Activated T-cell treated with anti-CD3 and anti-CD28 coated beads, Interleukin-2, amount 50 U/mL, for 1 hour (primary cell): Measurements from ENCODE around the gene SAMHD1.
"Not testable (repeated sequence)": the region's sequence is repeated elsewhere in the genome, so short reads cannot be mapped to it uniquely, and the experiment has no call there.

Source experiments
- DNase-seq: peaks from one replicate; pipeline ENCODE4 v3.0.0-alpha.2; 2020

The SAMHD1 gene

GRCh38 chr20:36951198-36951978, at the start of gene SAMHD1:
SAMHD1 (minus strand) TSS chr20:36951708; CDS start chr20:36951643, 65 bp downstream.
- DNase-seq: peak; percentile 85

- DNase-seq: not testable (repeated sequence)
Observed at GRCh38 chr20:37000171-37000570, 48.7 kb upstream of the SAMHD1 start.

GRCh38 chr20:36998652-36999051, 47.1 kb upstream of the SAMHD1 start:
- no peak for DNase-seq

GRCh38 chr20:36997121-36997520, 45.6 kb upstream of the SAMHD1 start:
- DNase-seq: no peak

- DNase-seq: not testable (repeated sequence)
Observed at GRCh38 chr20:36994221-36994620, 42.7 kb upstream of the SAMHD1 start.

- DNase-seq: no peak
Observed at GRCh38 chr20:36992802-36993334, 41.4 kb upstream of the SAMHD1 start.

GRCh38 chr20:36991703-36992102, 40.2 kb upstream of the SAMHD1 start:
- no peak for DNase-seq

GRCh38 chr20:36989797-36990196, 38.3 kb upstream of the SAMHD1 start:
- DNase-seq: no peak

GRCh38 chr20:36988494-36988966, 37.0 kb upstream of the SAMHD1 start:
- no peak for DNase-seq

GRCh38 chr20:36984257-36984638, 32.7 kb upstream of the SAMHD1 start:
- no peak for DNase-seq

GRCh38 chr20:36975099-36975818, 23.8 kb upstream of the SAMHD1 start:
- peak; percentile 52 for DNase-seq

- DNase-seq: peak; percentile 36
Observed at GRCh38 chr20:36974660-36975059, 23.2 kb upstream of the SAMHD1 start.

- no peak for DNase-seq
Observed at GRCh38 chr20:36971103-36971502, 19.6 kb upstream of the SAMHD1 start.

- peak; percentile 46 for DNase-seq
Observed at GRCh38 chr20:36969478-36970186, 18.1 kb upstream of the SAMHD1 start.

GRCh38 chr20:36969051-36969450, 17.5 kb upstream of the SAMHD1 start:
- no peak for DNase-seq

GRCh38 chr20:36967636-36968035, 16.1 kb upstream of the SAMHD1 start:
- DNase-seq: no peak

- not testable (repeated sequence) for DNase-seq
Observed at GRCh38 chr20:36966965-36967364, 15.5 kb upstream of the SAMHD1 start.

GRCh38 chr20:36962354-36962941, 10.9 kb upstream of the SAMHD1 start:
- not testable (repeated sequence) for DNase-seq

GRCh38 chr20:36959242-36959641, 7.7 kb upstream of the SAMHD1 start:
- no peak for DNase-seq

GRCh38 chr20:36957875-36958667, 6.6 kb upstream of the SAMHD1 start:
- no peak for DNase-seq

GRCh38 chr20:36956674-36957073, 5.2 kb upstream of the SAMHD1 start:
- no peak for DNase-seq

GRCh38 chr20:36956016-36956415, 4.5 kb upstream of the SAMHD1 start:
- no peak for DNase-seq
